Epithelial cell of esophagus (primary cell): Measurements from ENCODE around the gene RPL18A.
"Not testable (repeated sequence)": the region's sequence is repeated elsewhere in the genome, so short reads cannot be mapped to it uniquely, and the experiment has no call there.

Experiments
- DNase-seq: peaks from one replicate; pipeline ENCODE4 v3.0.0; 2010; ENCODE audit warnings: low read depth
- H3K4me3 ChIP-seq: 2 replicates; pipeline ENCODE4 v1.5.1; 2011; ENCODE audit warnings: mild to moderate bottlenecking, low read length, control low read depth
- TF ChIP-seq, protein P1 (sequence below): IDR thresholded peaks from 2 replicates; pipeline ENCODE4 v1.5.1; 2011; ENCODE audit warnings: low read depth, mild to moderate bottlenecking, low read length, control low read depth, inconsistent platforms; ENCODE audit not compliant: insufficient read depth; ENCODE audit errors: missing control alignments

The RPL18A gene

DNA sequence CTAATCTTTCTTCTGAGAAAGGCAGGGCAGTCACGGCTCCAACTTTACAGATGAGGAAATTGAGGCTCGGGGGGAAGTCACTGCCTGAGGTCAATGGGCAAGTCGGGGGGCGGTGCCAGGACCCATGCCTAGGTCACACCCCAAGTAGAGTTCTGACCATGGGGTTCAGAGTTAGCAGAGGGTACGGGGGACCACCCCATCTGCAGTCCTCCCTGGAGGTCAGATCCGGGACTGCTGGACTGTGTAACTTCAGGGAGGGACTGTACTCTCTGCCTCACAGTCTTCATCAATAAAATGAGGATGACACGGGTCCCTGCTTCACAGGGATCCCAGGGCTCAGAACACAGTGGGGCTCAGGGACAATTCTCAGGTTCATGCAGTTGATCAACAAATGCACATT lies 19.8 kb downstream of the RPL18A start:
- no peak for DNase-seq
- H3K4me3 ChIP-seq, result no peak overlapping the region
- TF ChIP-seq, protein P1, sequence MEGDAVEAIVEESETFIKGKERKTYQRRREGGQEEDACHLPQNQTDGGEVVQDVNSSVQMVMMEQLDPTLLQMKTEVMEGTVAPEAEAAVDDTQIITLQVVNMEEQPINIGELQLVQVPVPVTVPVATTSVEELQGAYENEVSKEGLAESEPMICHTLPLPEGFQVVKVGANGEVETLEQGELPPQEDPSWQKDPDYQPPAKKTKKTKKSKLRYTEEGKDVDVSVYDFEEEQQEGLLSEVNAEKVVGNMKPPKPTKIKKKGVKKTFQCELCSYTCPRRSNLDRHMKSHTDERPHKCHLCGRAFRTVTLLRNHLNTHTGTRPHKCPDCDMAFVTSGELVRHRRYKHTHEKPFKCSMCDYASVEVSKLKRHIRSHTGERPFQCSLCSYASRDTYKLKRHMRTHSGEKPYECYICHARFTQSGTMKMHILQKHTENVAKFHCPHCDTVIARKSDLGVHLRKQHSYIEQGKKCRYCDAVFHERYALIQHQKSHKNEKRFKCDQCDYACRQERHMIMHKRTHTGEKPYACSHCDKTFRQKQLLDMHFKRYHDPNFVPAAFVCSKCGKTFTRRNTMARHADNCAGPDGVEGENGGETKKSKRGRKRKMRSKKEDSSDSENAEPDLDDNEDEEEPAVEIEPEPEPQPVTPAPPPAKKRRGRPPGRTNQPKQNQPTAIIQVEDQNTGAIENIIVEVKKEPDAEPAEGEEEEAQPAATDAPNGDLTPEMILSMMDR, result no peak

DNA sequence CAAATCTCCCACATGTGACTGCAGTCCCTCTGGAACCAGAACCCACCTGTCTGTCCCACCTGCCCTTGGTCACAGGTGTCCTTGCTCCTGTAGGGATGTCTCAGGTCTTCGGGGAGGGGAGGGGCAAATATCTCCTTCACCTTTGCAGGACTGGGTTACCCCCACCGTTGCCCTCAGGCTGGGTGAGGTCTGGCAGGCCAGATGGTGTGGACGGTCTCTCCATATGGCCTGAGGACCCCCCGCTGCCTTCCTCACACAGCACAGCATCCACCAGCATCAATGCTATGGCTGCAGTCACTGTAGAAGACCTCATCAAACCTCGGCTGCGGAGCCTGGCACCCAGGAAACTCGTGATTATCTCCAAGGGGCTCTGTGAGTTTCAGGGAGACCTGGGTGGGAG lies 22.0 kb downstream of the RPL18A start:
- DNase-seq, result no peak
- no peak overlapping the region for H3K4me3 ChIP-seq
- TF ChIP-seq, protein P1, result no peak

DNA sequence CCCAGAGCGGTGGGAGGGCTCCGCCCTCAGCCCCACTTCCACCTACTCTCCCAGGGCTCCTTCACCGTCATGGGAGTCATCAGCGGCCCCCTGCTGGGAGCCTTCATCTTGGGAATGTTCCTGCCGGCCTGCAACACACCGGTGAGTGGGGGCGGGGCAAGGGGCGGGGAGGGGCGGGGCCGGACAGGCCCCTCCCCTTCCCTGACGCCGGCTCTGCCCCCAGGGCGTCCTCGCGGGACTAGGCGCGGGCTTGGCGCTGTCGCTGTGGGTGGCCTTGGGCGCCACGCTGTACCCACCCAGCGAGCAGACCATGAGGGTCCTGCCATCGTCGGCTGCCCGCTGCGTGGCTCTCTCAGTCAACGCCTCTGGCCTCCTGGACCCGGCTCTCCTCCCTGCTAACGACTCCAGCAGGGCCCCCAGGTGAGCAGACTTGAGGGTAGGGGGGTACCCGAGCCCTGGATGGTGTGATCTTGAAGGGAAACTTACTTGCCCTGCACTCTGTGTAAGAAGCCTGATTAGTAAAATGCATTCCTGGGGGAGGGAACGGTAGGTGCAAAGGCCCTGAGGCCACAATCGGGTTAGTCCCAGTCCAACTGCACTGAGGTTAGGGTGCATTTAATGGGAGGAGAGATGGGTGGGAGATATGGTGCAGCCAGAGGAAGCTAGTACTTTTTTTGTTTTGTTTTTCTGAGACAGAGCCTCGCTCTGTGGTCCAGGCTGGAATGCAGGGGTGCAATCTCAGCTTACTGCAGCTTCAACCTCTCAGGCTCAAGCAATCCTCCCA lies 24.1 kb downstream of the RPL18A start:
- TF ChIP-seq, protein P1, result no peak
- H3K4me3 ChIP-seq, result no peak overlapping the region
- no peak for DNase-seq

DNA sequence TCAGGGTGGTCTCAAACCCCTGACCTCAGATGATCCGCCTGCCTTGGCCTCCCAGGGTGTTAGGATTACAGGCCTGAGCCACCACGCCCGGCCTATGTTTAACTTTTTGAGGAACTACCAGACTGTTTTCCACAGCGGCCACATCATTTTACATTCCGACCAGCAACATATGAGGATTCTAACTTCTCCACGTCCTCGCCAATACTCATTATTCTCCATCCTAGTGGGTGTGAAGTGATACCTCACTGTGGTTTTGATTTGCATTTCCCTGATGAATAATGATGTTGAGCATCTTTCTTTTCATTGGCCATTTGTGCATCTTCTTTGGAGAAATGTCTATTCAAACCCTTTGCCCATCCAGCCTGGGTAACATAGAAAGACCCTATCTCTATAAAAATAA lies 26.8 kb downstream of the RPL18A start:
- DNase-seq, result no peak
- H3K4me3 ChIP-seq, result no peak overlapping the region
- TF ChIP-seq, protein P1, result no peak

DNA sequence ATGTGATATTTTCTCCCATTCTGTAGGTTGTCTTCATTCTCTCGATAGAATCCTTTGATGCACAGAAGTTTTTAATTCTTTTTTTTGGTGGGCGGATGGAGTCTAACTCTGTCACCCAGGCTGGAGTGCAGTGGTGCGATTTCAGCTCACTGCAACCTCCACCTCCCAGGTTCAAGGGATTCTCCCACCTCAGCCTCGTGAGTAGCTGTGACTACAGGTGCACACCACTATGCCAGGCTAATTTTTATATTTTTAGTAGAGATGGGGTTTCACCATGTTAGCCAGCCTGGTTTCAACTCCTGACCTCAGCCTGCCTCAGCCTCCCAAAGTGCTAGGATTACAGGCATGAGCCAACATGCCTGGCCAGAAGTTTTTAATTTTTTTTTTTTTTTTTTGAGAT lies 27.5 kb downstream of the RPL18A start:
- DNase-seq, result not testable (repeated sequence)

DNA sequence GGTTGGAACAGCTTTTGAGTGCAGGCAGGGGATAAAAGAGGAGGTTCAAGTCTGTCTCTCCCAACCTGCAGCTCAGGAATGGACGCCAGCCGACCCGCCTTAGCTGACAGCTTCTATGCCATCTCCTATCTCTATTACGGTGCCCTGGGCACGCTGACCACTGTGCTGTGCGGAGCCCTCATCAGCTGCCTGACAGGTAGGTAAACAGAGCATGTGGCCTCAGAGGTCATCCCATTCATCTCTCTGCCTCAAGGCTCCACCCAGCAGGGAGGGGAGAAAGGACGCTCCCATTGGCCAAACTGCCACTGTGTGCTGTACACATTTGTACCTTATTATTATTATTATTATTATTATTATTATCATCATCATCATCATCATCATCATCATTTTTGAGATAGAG lies 28.6 kb downstream of the RPL18A start:
- no peak for DNase-seq
- no peak overlapping the region for H3K4me3 ChIP-seq
- TF ChIP-seq, protein P1, result no peak

More for the DNA sequence above, 27.5 kb downstream of the RPL18A start:
- H3K4me3 ChIP-seq, result not testable (repeated sequence)

DNA sequence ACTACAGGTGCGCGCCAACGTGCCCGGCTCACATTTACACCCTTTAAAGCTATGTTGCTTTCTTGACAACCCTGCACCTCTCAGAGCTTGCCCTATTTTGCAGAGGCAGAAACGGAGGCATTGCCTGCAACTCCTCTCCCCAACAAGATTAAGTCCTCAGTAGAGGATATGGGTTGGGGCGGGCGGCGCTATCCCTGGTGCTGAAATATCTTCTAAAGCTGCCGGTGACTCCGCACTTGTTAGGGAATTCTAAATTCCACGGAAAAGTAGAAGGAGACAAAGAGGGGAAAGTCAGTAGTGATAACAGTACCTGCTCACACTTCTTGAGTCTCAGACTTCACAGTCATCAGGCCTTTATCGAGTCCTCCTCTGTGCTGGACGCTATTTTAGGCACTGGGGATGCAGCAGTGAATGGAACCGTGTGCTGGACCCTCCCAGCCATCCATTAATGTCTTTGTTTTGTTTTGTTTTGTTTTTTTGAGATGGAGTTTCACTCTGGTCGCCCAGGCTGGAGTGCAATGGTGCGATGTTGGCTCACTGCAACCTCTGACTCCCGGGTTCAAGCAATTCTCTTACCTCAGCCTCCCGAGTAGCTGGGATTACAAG lies 30.0 kb downstream of the RPL18A start:
- DNase-seq, result peak; percentile 66
- H3K4me3 ChIP-seq, result no peak overlapping the region
- TF ChIP-seq, protein P1, result no peak
